Jurkat, Clone E6-1 (cell line): ENCODE data around the gene CYS1.

Experiments
- DNase-seq: peaks from one replicate; pipeline ENCODE4 v3.0.0-alpha.2; 2011; ENCODE audit warnings: low read depth, low spot score
- H3K4me3 ChIP-seq: 2 replicates; pipeline ENCODE4 v1.5.1; 2011; ENCODE audit warnings: mild to moderate bottlenecking, low read length, control low read depth, moderate library complexity

CYS1 gene

DNA sequence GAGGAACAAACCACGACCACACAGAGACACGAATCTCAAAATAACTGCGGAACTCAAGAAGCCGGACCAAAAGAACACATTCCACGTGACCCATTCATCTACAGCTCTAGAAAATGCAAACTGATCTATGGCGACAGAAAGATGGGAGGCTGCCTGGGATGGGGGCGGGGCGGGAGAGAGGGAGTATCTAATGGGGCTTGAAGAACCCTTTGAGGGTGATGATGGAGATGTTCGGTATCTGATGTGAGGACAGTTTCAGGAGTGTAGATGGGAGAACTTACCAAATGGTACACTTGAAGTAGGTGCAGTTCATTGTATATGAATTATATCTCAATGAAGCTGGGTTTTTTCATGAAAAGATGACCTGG is 71.4 kb downstream of the CYS1 start:
- H3K4me3 ChIP-seq: no peak overlapping the region

DNA sequence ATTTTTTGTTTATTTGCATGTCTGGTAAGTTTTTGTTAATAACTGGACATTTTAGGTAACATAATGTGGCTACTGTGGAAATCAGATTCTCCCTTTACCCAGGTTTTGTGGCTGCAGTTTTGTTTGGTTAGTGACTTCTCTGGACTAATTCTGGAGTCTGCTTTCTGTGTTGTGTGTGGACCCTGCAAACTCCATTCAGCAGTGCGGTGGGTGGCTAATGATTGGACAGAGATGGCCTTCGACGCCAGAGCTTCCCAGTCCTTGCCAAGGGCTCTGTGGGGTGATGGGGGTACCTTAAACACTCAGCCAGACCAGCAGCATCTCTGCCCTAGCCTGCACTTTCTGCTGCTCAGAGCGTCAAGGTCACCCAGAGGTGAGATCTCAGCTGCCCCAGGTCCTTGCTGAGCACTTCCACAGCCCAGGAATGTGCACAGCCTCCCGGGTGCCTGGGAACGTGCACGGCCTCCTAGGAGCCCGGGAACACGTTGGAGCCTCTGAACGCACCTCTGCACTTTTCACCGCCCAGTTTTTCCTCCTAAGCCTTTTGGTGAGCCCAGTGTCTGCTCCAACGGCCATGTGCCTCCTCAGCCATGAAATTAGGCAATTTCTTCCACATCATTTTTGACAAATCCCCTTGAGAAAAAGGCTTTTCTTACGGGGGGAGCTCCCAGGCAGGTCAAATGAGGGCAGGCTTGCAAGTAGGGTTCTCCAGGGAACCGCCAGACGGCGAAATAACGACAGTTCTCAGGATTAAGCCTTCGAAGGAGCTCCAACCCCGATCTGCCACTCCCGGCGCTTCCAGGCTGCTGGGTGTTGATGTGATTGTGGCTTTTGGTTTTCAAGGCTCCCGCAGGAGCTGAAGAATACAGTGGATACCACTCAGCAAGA is 72.0 kb downstream of the CYS1 start:
- DNase-seq: no peak
- no peak overlapping the region for H3K4me3 ChIP-seq

More for the DNA sequence above, 71.4 kb downstream of the CYS1 start:
- DNase-seq: no peak

DNA sequence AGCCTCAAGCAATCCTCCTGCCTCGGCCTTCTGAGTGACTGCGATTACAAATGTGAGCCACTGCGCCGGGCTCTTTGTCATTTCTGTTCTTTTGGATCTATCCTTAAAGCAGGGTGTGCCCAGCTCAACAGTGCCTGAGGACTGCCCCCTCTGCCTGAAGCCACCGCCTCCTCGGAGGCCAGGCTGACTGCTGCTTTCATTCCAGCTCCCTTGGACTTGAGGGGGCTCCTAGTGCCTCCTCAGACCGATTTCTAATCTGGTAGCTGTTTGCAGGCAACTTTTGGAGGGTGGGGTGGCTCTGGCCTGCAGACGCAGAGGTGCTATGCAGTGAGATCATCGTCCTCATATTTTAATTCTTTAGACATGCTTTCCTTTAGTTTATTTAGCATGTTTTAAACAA is 72.8 kb downstream of the CYS1 start:
- no peak for DNase-seq
- H3K4me3 ChIP-seq: no peak overlapping the region
